HUES64 (cell line): ENCODE data around the gene KCNQ1.

Source experiments
- H3K27ac ChIP-seq: 2 replicates; pipeline ENCODE4 v1.7.0; 2013; ENCODE audit warnings: low read depth, low read length, inconsistent platforms
- H3K27me3 ChIP-seq: 2 replicates; pipeline ENCODE4 v1.6.1; 2013; ENCODE audit warnings: mild to moderate bottlenecking, low read length; ENCODE audit not compliant: insufficient read depth
- H3K36me3 ChIP-seq: 2 replicates; pipeline ENCODE4 v1.6.1; 2013; ENCODE audit warnings: mild to moderate bottlenecking, low read length; ENCODE audit not compliant: insufficient read depth
- H3K4me1 ChIP-seq: 2 replicates; pipeline ENCODE4 v1.6.1; 2013; ENCODE audit warnings: mild to moderate bottlenecking, low read length, moderate library complexity; ENCODE audit not compliant: insufficient read depth
- H3K4me3 ChIP-seq: 2 replicates; pipeline ENCODE4 v1.5.1; 2013; ENCODE audit warnings: mild to moderate bottlenecking, low read length, moderate library complexity
- H3K9ac ChIP-seq: 2 replicates; pipeline ENCODE4 v1.6.1; 2013; ENCODE audit warnings: mild to moderate bottlenecking, low read depth, low read length
- H3K9me3 ChIP-seq: 2 replicates; pipeline ENCODE4 v1.6.1; 2013; ENCODE audit warnings: low read depth, low read length; ENCODE audit not compliant: insufficient read depth
- WGBS: fragments of 150-250, 120-280 bp; methylation state at CpG from one replicate; pipeline ENCODE4 v1.1.7; 2013; ENCODE audit warnings: missing lambda C conversion rate; 5-methylcytosine and 5-hydroxymethylcytosine counted together

The KCNQ1 gene

DNA sequence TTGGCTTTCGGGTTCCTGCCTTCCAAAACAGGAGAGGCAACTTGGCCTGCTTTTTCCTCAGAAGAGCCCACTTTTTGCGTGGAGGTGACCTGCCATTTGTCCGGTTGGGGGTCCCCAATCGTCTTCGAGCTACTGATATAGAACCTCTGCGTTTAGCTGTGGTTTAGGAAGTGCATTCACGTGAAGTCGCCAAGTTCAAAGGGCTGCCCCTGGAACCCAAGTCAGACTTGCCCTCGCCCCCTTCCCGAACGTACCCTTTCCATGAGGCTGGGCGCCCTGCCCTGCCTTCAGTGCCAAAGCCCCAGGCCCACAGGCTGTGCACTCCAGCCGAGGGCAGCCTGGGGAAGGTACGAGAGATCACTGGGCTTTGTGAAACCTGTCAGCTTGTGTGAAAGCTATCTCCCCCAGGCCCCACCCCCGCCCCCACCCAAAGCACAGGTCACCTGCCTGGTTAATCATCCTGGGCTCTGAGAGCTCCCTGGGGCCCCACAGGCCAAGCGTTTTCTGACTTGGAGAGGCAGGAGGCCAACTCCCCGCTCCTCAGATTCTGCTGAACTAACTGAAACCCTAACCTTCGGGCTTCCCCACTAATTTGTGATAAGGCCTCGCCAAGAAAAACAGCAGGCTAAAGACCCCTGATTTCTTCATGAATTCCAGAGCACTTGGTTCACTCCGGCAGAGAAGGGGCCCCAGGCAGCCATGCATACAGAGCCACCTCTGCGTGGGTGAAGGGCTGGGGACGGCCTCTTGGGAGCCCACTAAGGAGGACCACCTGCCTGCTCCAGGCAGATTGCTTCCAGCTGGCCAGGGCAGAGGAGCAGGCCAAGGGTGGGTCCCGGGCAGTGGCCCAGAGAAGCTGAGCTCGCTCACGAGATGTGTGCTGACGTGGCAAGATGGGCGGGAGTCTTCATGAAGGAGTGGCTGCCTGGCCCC lies 280.8 kb downstream of the KCNQ1 start:
- H3K36me3 ChIP-seq, result no peaks in the 10 kb centered on the region
- H3K27me3 ChIP-seq, result peaks cover 82% of the 10 kb centered on the region
- H3K4me1 ChIP-seq, result peaks cover 4% of the 10 kb centered on the region
- no peak overlapping the region for H3K27ac ChIP-seq
- H3K4me3 ChIP-seq, result no peak overlapping the region
- no peak overlapping the region for H3K9ac ChIP-seq
- 0 out of 2 replicates have a peak, but pooled peaks cover 10% of the 10 kb centered on the region for H3K9me3 ChIP-seq
- whole genome bisulfite sequencing, result 89% methylated on average over 27 of the region's 27 CpGs

DNA sequence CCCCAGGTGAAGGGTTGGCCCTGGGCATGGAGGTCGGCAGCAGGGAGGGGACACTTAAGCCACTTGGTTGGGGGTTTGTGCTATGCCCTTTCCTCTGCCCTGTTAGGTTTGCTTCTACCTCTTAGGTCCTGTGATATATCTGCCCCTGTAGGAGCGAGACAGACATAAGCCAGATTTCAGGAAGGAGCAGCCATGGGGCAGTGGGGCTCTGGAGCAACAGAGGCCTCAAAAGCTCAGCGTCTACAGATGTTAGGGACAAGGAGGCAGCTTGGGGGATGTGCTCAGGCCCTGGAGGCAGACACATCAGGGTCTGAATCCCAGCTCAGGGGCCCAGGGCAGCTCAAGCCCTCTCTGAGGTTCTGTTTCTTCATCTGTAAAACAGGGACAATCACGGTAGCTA lies 282.2 kb downstream of the KCNQ1 start:
- no peaks in the 10 kb centered on the region for H3K36me3 ChIP-seq
- no peak overlapping the region for H3K4me3 ChIP-seq
- no peak overlapping the region for H3K9ac ChIP-seq
- H3K27ac ChIP-seq, result no peak overlapping the region
- H3K27me3 ChIP-seq, result peaks cover 69% of the 10 kb centered on the region
- H3K9me3 ChIP-seq, result 0 out of 2 replicates have a peak, but pooled peaks cover 10% of the 10 kb centered on the region
- 91% methylated on average over 4 of the region's 4 CpGs for WGBS
- H3K4me1 ChIP-seq, result no peaks in the 10 kb centered on the region

DNA sequence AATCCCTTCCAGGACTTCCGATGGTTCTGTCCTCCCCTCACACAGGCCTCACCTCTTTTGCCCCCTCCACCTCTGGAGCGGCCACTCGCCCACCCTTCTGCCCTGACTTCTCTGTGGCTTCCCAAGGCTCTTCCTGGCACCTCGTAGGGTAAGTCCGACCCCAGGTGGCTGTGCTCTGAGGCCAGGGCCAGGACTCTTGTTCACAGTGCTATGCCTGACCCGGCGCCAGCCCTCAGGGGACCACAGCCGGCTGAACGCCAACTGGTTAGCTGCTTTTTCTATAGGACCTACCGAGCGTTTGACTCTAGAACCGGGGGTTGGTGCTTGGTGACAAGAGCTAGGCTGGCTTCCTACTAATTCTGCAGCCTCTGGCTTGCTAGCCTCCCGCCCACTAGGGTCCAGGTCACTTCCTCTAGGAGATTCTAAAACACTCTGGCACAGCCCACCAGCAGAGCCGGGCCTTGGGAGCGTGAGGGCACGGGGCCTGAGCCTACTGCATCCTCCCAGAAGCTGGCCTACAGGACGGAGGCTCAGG lies 283.4 kb downstream of the KCNQ1 start:
- H3K4me3 ChIP-seq, result no peak overlapping the region
- H3K27me3 ChIP-seq, result peaks cover 57% of the 10 kb centered on the region
- no peak overlapping the region for H3K9ac ChIP-seq
- H3K9me3 ChIP-seq, result 0 out of 2 replicates have a peak, but pooled peaks cover 10% of the 10 kb centered on the region
- 90% methylated on average over 17 of the region's 17 CpGs for WGBS
- H3K27ac ChIP-seq, result no peak overlapping the region
- H3K36me3 ChIP-seq, result no peaks in the 10 kb centered on the region
- no peaks in the 10 kb centered on the region for H3K4me1 ChIP-seq

DNA sequence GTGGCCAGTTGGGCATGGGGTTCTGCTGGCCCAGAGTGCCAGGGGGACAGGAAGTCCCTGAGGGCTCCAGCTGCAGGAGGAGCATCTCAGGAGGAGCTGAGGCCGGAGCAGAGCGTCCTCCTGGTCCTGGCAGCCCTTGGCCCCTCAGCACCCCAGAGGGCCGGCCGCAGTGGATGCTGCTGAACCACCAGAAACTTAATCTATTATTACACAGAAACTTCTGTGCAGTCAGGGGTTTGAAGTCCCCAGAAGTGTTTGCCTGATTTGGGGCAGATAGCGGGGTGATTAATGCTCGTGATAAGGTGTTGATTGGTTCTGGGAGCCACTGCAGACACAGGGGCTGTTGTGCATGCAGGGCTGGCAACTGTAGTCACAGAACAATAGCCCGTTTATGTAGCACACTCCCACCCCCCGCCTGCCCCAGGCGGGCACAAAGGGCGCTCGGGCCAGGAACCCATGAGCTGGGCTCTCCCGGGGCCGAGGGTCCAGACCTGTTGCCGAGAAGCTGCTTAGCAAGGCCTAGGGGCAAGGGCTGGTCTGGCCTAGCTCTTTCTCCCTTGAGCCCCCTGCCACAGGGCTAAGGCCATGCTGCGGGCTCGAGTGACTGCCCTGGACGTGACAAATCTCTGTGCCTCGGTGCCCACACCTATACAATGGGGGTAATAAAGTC lies 284.0 kb downstream of the KCNQ1 start:
- Histone ChIP-seq H3K4me3 (no peak overlapping the region), H3K36me3 (no peaks in the 10 kb centered on the region), H3K9ac (no peak overlapping the region), H3K27ac (no peak overlapping the region), H3K27me3 (peaks cover 51% of the 10 kb centered on the region), H3K9me3 (0 out of 2 replicates have a peak, but pooled peaks cover 10% of the 10 kb centered on the region), H3K4me1 (no peaks in the 10 kb centered on the region)
- WGBS, result 87% methylated on average over 18 of the region's 18 CpGs

GRCh38 chr11:2729841-2730240 lies 285.0 kb downstream of the KCNQ1 start:
- H3K4me1 ChIP-seq, result no peaks in the 10 kb centered on the region
- no peak overlapping the region for H3K4me3 ChIP-seq
- H3K9ac ChIP-seq, result no peak overlapping the region
- no peaks in the 10 kb centered on the region for H3K36me3 ChIP-seq
- peaks cover 40% of the 10 kb centered on the region for H3K27me3 ChIP-seq
- WGBS, result 95% methylated on average over 9 of the region's 9 CpGs
- H3K27ac ChIP-seq, result no peak overlapping the region
- 0 out of 2 replicates have a peak, but pooled peaks cover 10% of the 10 kb centered on the region for H3K9me3 ChIP-seq

DNA sequence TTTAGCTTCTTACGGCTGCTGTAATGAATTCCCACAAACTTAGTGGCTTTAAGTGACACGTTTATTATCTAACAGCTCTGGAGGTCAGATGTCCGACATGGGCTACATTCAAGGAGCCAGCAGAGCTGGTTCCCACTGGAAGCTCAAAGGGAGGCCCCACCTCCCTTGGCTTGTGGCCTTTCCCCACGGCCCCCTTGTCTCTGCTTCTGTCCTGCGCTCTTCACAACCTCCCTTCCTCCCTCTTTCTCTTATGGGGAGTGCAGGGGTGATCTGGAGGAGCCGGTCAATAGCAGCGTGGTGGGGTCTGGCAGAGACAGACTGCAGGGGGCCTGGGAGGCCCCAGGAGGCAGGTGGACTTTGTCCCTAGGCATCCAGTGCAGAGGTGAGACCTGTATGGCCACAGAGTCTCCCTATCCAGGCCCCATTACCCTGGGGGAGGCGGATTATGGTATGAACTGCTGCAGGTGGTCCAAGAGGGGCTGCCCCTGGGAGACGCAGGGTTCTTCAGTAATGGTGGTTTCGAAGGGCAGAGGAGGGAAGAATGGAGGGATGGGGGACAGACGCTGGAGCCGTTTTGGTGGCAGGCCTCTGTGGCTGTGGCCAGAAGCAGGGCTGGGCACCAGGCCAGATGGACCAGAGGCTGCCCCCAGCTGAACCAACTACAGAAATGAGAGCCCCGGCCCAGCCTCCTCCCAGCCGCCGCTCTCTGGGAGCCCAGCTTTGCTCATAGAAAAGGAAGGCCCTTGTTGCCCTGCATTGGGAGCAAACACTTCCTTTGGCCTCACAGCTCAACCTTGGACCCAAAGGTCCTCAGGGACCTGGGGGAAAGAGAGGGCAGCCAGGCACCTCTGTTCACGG lies 285.7 kb downstream of the KCNQ1 start:
- H3K9me3 ChIP-seq, result 0 out of 2 replicates have a peak, but pooled peaks cover 10% of the 10 kb centered on the region
- WGBS, result 93% methylated on average over 15 of the region's 16 CpGs
- H3K27ac ChIP-seq, result no peak overlapping the region

GRCh38 chr11:2731130-2732125 lies 286.6 kb downstream of the KCNQ1 start:
- H3K27me3 ChIP-seq, result peaks cover 30% of the 10 kb centered on the region
- WGBS, result 87% methylated on average over 28 of the region's 28 CpGs

More for the DNA sequence above, 285.7 kb downstream of the KCNQ1 start:
- peaks cover 35% of the 10 kb centered on the region for H3K27me3 ChIP-seq
- H3K36me3 ChIP-seq, result no peaks in the 10 kb centered on the region
- H3K4me1 ChIP-seq, result no peaks in the 10 kb centered on the region
- no peak overlapping the region for H3K9ac ChIP-seq
- H3K4me3 ChIP-seq, result no peak overlapping the region

GRCh38 chr11:2732261-2732939 lies 287.6 kb downstream of the KCNQ1 start:
- Histone ChIP-seq H3K36me3 (no peaks in the 10 kb centered on the region), H3K9ac (no peak overlapping the region), H3K27ac (no peak overlapping the region), H3K9me3 (0 out of 2 replicates have a peak, but pooled peaks cover under 1% of the 10 kb centered on the region), H3K4me1 (no peaks in the 10 kb centered on the region), H3K27me3 (peaks cover 20% of the 10 kb centered on the region), H3K4me3 (no peak overlapping the region)
- WGBS, result 94% methylated on average over 32 of the region's 32 CpGs

More at GRCh38 chr11:2731130-2732125, 286.6 kb downstream of the KCNQ1 start:
- Histone ChIP-seq H3K27ac (no peak overlapping the region), H3K36me3 (no peaks in the 10 kb centered on the region), H3K9ac (no peak overlapping the region), H3K9me3 (0 out of 2 replicates have a peak, but pooled peaks cover 10% of the 10 kb centered on the region), H3K4me1 (no peaks in the 10 kb centered on the region), H3K4me3 (no peak overlapping the region)

- Histone ChIP-seq H3K27me3 (peaks cover 13% of the 10 kb centered on the region), H3K4me1 (no peaks in the 10 kb centered on the region), H3K27ac (no peak overlapping the region), H3K4me3 (no peak overlapping the region), H3K9ac (no peak overlapping the region), H3K9me3 (no peaks in the 10 kb centered on the region), H3K36me3 (no peaks in the 10 kb centered on the region)
- 90% methylated on average over 12 of the region's 12 CpGs for WGBS
Observed at GRCh38 chr11:2732940-2733628, 288.3 kb downstream of the KCNQ1 start.
